OCI-LY7 (cell line): Measurements from ENCODE around the gene RAPGEF3. TPM values are rescaled to one million over a fixed set of nuclear protein-coding genes. Genes with fewer than 3 reads are reported as not detected.
A peak's percentile ranks its signal among the peaks of the same experiment; 100 is the strongest.

Experiments
- BruUV-seq: library from RNA; stranded (reverse); fragments of 400-500 nt; replicated peaks from 2 replicates; lab custom pipeline; 2021; lab: Mats Ljungman, UMichigan
- CTCF ChIA-PET: fragments of 300-600 bp; sonication (Branson Sonifier 250); formaldehyde crosslinking; loops from one replicate; lab custom pipeline; 2022; ENCODE audit warnings: antibody characterized with exemption; ENCODE audit not compliant: unreplicated experiment; lab: Charles Lee
- POLR2A ChIA-PET: fragments of 300-600 bp; sonication (Branson Sonifier 250); formaldehyde crosslinking; loops from one replicate; lab custom pipeline; 2022; ENCODE audit warnings: antibody characterized with exemption; lab: Charles Lee
- DNase-seq: peaks from one replicate; pipeline ENCODE4 v3.0.0-alpha.2; 2015; ENCODE audit warnings: low spot score
- H2AFZ ChIP-seq: fragments of 200-600 bp; sonication (generic), shearing (Covaris generic); 2 replicates; pipeline ENCODE4 v1.6.1; 2014; ENCODE audit warnings: mild to moderate bottlenecking, antibody characterized with exemption, low read length, moderate library complexity
- H3K27ac ChIP-seq: fragments of 200-600 bp; sonication (generic); 2 replicates; pipeline ENCODE4 v1.5.1; 2014; ENCODE audit warnings: mixed run types, low read depth, mild to moderate bottlenecking, moderate library complexity, low read length, inconsistent platforms; ENCODE audit not compliant: poor library complexity, severe bottlenecking
- H3K36me3 ChIP-seq: fragments of 200-600 bp; sonication (generic); 2 replicates; pipeline ENCODE4 v1.6.1; 2014; ENCODE audit warnings: mild to moderate bottlenecking, antibody characterized with exemption, low read length, moderate library complexity, mixed read lengths; ENCODE audit not compliant: insufficient read depth
- H3K4me1 ChIP-seq: fragments of 200-600 bp; sonication (generic); 2 replicates; pipeline ENCODE4 v1.5.1; 2014; ENCODE audit warnings: mild to moderate bottlenecking, low read length; ENCODE audit not compliant: insufficient read depth, poor library complexity, severe bottlenecking
- H3K4me2 ChIP-seq: fragments of 200-600 bp; sonication (generic); 2 replicates; pipeline ENCODE4 v1.6.1; 2014; ENCODE audit warnings: mild to moderate bottlenecking, low read length
- H3K4me3 ChIP-seq: fragments of 200-600 bp; sonication (generic); 2 replicates; pipeline ENCODE4 v1.5.1; 2014; ENCODE audit warnings: mild to moderate bottlenecking, low read depth, low read length; ENCODE audit not compliant: poor library complexity, severe bottlenecking
- H3K79me2 ChIP-seq: fragments of 200-600 bp; sonication (generic); 2 replicates; pipeline ENCODE4 v1.6.1; 2016; ENCODE audit warnings: low read depth, mild to moderate bottlenecking, low read length, moderate library complexity, mixed read lengths; ENCODE audit not compliant: insufficient read depth
- H3K9me2 ChIP-seq: fragments of 200-600 bp; sonication (generic); 2 replicates; pipeline ENCODE4 v1.6.1; 2016; ENCODE audit warnings: mild to moderate bottlenecking, low read length, mixed read lengths; ENCODE audit not compliant: insufficient read depth
- H3K9me3 ChIP-seq: fragments of 200-600 bp; sonication (generic); 2 replicates; pipeline ENCODE4 v1.6.1; 2014; ENCODE audit warnings: mild to moderate bottlenecking, mixed run types, low read length, mixed read lengths
- H4K20me1 ChIP-seq: fragments of 200-600 bp; sonication (generic); 2 replicates; pipeline ENCODE4 v1.6.1; 2014; ENCODE audit warnings: mild to moderate bottlenecking, antibody characterized with exemption, low read length, moderate library complexity, mixed read lengths; ENCODE audit not compliant: insufficient read depth
- CTCF ChIP-seq: fragments of 200-600 bp; sonication (generic); conservative IDR thresholded peaks from 2 replicates; pipeline ENCODE4 v1.5.1; 2014; ENCODE audit warnings: mild to moderate bottlenecking, antibody characterized with exemption, low read length, moderate library complexity, mixed read lengths
- EZH2phosphoT487 ChIP-seq: fragments of 200-600 bp; sonication (generic); IDR thresholded peaks from 2 replicates; pipeline ENCODE4 v1.6.1; 2018; ENCODE audit warnings: low read depth, borderline replicate concordance, mild to moderate bottlenecking, mixed run types, antibody characterized with exemption, low read length, moderate library complexity, mixed read lengths
- intact Hi-C: fragments of 100-400 bp; cut with micrococcal nuclease; formaldehyde crosslinking; loops from one replicate; pipeline ENCODE4 v1.10.0; 2022; ENCODE audit not compliant: unreplicated experiment
- total RNA-seq, 2 experiments: library from RNA; depleted of rRNA in 1 of 2; stranded (reverse); fragments of >200 nt in 1 of 2; shearing (Covaris generic) in 1 of 2; gene quantifications; 2 replicates each; pipeline ENCODE4 v1.2.3, GENCODE V29; 2014 to 2022

The RAPGEF3 gene
- total RNA-seq, 2 experiments from 2014 or later: 0.69 to 4.7 TPM

GRCh38 chr12:47750229-47750798 is 8.4 kb downstream of the RAPGEF3 start:
- intact Hi-C loops: no loop called here
- Histone ChIP-seq H3K36me3 (no peaks in the 10 kb centered on the region), H3K9me2 (no peaks in the 10 kb centered on the region), H3K4me1 (peaks cover 55% of the 10 kb centered on the region), H2AFZ (no peak overlapping the region), H4K20me1 (no peaks in the 10 kb centered on the region), H3K79me2 (no peaks in the 10 kb centered on the region), H3K4me2 (no peak overlapping the region), H3K9me3 (no peaks in the 10 kb centered on the region), H3K27ac (no peak overlapping the region), H3K4me3 (no peak overlapping the region)
- ChIA-PET POLR2A (no interaction called here), CTCF (no interaction called here)
- no TSS peak for BruUV-seq
- TF ChIP-seq EZH2phosphoT487: no peak
- no peak for TF ChIP-seq CTCF
- peak; percentile 50 for DNase-seq

- no peak for TF ChIP-seq EZH2phosphoT487
- TF ChIP-seq CTCF: no peak
- BruUV-seq: no TSS peak
- H3K79me2 ChIP-seq: no peaks in the 10 kb centered on the region
- no peaks in the 10 kb centered on the region for H3K9me2 ChIP-seq
- H3K9me3 ChIP-seq: no peaks in the 10 kb centered on the region
- no peak for DNase-seq
- POLR2A ChIA-PET: interaction anchor here (0.9 to 1.0 kb wide), 2 partner anchors 28 to 41 kb away, joined by 3 to 6 read pairs; no protein-coding TSS in a partner anchor
- no peak overlapping the region for H3K4me2 ChIP-seq
- no peak overlapping the region for H2AFZ ChIP-seq
- no peak overlapping the region for H3K4me3 ChIP-seq
- intact Hi-C loops: no loop called here
- CTCF ChIA-PET: interaction anchor here (1.5 kb wide), 1 partner anchor 18 kb away, joined by 5 read pairs; no protein-coding TSS in a partner anchor
- H4K20me1 ChIP-seq: no peaks in the 10 kb centered on the region
- H3K4me1 ChIP-seq: peaks cover 47% of the 10 kb centered on the region
- H3K27ac ChIP-seq: no peak overlapping the region
- no peaks in the 10 kb centered on the region for H3K36me3 ChIP-seq
Measured at GRCh38 chr12:47748899-47749298, 9.8 kb downstream of the RAPGEF3 start.

GRCh38 chr12:47748507-47748828 is 10.2 kb downstream of the RAPGEF3 start:
- no peak for DNase-seq
- POLR2A ChIA-PET: interaction anchor here (0.9 to 1.8 kb wide), 3 partner anchors 9 to 41 kb away, joined by 3 to 6 read pairs (median 6); no protein-coding TSS in a partner anchor
- intact Hi-C loops: no loop called here

More at GRCh38 chr12:47748507-47748828, 10.2 kb downstream of the RAPGEF3 start:
- Histone ChIP-seq H3K9me3 (no peaks in the 10 kb centered on the region), H3K4me3 (no peak overlapping the region), H3K27ac (no peak overlapping the region), H3K4me2 (no peak overlapping the region), H3K79me2 (no peaks in the 10 kb centered on the region), H2AFZ (no peak overlapping the region), H4K20me1 (no peaks in the 10 kb centered on the region), H3K9me2 (no peaks in the 10 kb centered on the region), H3K4me1 (peaks cover 42% of the 10 kb centered on the region), H3K36me3 (no peaks in the 10 kb centered on the region)
- TF ChIP-seq EZH2phosphoT487: no peak
- TF ChIP-seq CTCF: no peak
- CTCF ChIA-PET: interaction anchor here (1.5 kb wide), 1 partner anchor 18 kb away, joined by 5 read pairs; no protein-coding TSS in a partner anchor
- no TSS peak for BruUV-seq
